IMR-90 (cell line): ENCODE measurements around the gene PRADC1.

Experiments
- FOS ChIP-seq: fragments of 150-350 bp; IDR thresholded peaks from 2 replicates; pipeline ENCODE4 v1.6.1; 2016; ENCODE audit warnings: low read depth, low read length
- MXI1 ChIP-seq: IDR thresholded peaks from 2 replicates; pipeline ENCODE4 v1.6.1; 2012; ENCODE audit warnings: low read depth, mild to moderate bottlenecking, low read length, moderate library complexity, borderline replicate concordance
- POLR2A ChIP-seq: IDR thresholded peaks from 2 replicates; pipeline ENCODE4 v1.6.1; 2012; ENCODE audit warnings: mild to moderate bottlenecking, low read depth, low read length
- RAD21 ChIP-seq: IDR thresholded peaks from 2 replicates; pipeline ENCODE4 v1.6.1; 2012; ENCODE audit warnings: low read length, improper control_type of control experiment
- RCOR1 ChIP-seq: IDR thresholded peaks from 2 replicates; pipeline ENCODE4 v1.6.1; 2012; ENCODE audit warnings: mild to moderate bottlenecking, low read length, improper control_type of control experiment; ENCODE audit not compliant: insufficient replicate concordance
- TF ChIP-seq, protein P1 (sequence below): conservative IDR thresholded peaks from 2 replicates; pipeline ENCODE4 v1.5.1; 2012; ENCODE audit warnings: mild to moderate bottlenecking, low read depth, low read length, improper control_type of control experiment
- TF ChIP-seq, protein P2 (sequence below): fragments of 150-350 bp; IDR thresholded peaks from 2 replicates; pipeline ENCODE4 v1.6.1; 2017; ENCODE audit warnings: mild to moderate bottlenecking, antibody characterized with exemption, low read length, low read depth

DNA sequence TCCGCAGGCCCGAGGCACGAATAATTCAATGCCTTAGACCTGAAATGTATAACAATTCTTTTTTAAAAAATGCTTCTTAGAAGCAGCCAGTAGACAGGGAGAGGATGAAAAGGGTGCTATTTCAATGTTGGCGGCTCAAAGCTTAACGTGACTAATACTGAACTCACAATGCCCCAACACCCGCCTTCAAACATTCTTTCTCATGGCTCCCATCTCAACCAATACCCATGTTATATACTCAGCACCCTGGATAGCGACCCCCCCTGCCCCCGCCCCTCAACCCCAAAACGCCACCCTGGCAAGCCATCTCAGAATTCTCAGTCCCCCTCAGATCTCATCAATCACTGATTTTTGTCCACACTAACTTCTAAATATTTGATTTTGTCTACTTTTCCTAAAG lies 46.8 kb upstream of the PRADC1 start:
- TF ChIP-seq, protein P1, sequence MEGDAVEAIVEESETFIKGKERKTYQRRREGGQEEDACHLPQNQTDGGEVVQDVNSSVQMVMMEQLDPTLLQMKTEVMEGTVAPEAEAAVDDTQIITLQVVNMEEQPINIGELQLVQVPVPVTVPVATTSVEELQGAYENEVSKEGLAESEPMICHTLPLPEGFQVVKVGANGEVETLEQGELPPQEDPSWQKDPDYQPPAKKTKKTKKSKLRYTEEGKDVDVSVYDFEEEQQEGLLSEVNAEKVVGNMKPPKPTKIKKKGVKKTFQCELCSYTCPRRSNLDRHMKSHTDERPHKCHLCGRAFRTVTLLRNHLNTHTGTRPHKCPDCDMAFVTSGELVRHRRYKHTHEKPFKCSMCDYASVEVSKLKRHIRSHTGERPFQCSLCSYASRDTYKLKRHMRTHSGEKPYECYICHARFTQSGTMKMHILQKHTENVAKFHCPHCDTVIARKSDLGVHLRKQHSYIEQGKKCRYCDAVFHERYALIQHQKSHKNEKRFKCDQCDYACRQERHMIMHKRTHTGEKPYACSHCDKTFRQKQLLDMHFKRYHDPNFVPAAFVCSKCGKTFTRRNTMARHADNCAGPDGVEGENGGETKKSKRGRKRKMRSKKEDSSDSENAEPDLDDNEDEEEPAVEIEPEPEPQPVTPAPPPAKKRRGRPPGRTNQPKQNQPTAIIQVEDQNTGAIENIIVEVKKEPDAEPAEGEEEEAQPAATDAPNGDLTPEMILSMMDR: no peak
- TF ChIP-seq, protein P2, sequence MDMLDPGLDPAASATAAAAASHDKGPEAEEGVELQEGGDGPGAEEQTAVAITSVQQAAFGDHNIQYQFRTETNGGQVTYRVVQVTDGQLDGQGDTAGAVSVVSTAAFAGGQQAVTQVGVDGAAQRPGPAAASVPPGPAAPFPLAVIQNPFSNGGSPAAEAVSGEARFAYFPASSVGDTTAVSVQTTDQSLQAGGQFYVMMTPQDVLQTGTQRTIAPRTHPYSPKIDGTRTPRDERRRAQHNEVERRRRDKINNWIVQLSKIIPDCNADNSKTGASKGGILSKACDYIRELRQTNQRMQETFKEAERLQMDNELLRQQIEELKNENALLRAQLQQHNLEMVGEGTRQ: no peak
- TF ChIP-seq POLR2A: no peak
- no peak for TF ChIP-seq RCOR1
- no peak for TF ChIP-seq RAD21
- TF ChIP-seq MXI1: no peak
- TF ChIP-seq FOS: no peak
